Ramos (cell line): ENCODE data around the gene SCG3.

Experiments used
- in situ Hi-C: fragments of 300-500 bp; cut with MboI; formaldehyde crosslinking; loops from one replicate; pipeline ENCODE4 v1.14.3; 2022; ENCODE audit warnings: low sequenced_read_pairs; ENCODE audit not compliant: unreplicated experiment

Gene SCG3

GRCh38 chr15:51752888-51753287 lies 71.6 kb downstream of the SCG3 start:
- in situ Hi-C loops, result no loop called here

GRCh38 chr15:51754267-51754666 lies 73.0 kb downstream of the SCG3 start:
- in situ Hi-C loops, result no loop called here

- in situ Hi-C loops, result no loop called here
These were observed 74.5 kb downstream of the SCG3 start for GRCh38 chr15:51755790-51756189.

GRCh38 chr15:51756482-51756881 lies 75.2 kb downstream of the SCG3 start:
- in situ Hi-C loops, result no loop called here

- in situ Hi-C loops, result no loop called here
These were observed 76.1 kb downstream of the SCG3 start for GRCh38 chr15:51757450-51757849.

GRCh38 chr15:51758645-51759044 lies 77.3 kb downstream of the SCG3 start:
- in situ Hi-C loops, result no loop called here

GRCh38 chr15:51759557-51760070 lies 78.3 kb downstream of the SCG3 start:
- in situ Hi-C loops, result no loop called here

GRCh38 chr15:51760805-51761204 lies 79.5 kb downstream of the SCG3 start:
- in situ Hi-C loops, result no loop called here

GRCh38 chr15:51765751-51766150 lies 84.4 kb downstream of the SCG3 start:
- in situ Hi-C loops, result no loop called here

- in situ Hi-C loops, result no loop called here
These were observed 85.0 kb downstream of the SCG3 start for GRCh38 chr15:51766341-51766740.

GRCh38 chr15:51768018-51768417 lies 86.7 kb downstream of the SCG3 start:
- in situ Hi-C loops, result no loop called here
